ENCODE measurements around the gene RARB.

GRCh38 chr3:25445731-25446130 lies 17.7 kb downstream of the RARB start:
- TF ChIP-seq YY1 (IDR thresholded peaks at IDR 0.05; ENCODE audit: insufficient read depth, insufficient read length) (no peak), SUZ12 (IDR thresholded peaks at IDR 0.05; ENCODE audit: extremely low read depth, insufficient read depth, insufficient read length) (no peak)

Measured in NT2/D1 (cell line).